ENCODE data around the gene CMTR2.

CMTR2 gene

GRCh38 chr16:71276589-71277334 is 12.4 kb downstream of the CMTR2 start:
- DNase-seq (ENCODE audit: low read depth in 2 of 2, low spot score in 1 of 2), result no peak

DNA sequence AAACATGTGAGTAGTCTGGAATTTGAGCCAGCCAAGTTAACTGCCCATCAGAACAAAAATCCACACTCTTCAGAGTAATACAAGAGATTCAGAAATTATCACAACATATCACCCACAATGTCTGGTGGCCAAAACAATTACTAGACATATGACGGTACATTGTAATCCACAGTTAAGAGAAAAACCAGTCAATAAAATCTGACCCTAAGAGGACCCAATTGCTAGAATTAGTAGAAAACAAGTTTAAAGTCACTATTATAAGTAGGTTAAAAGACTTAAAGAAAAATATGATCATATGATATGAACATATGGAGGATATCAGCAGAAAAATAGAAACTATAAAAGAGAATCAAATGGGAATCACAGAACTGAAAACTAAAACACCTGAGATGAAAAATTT is 15.8 kb downstream of the CMTR2 start:
- no peak for DNase-seq (ENCODE audit: low read depth in 2 of 2, low spot score in 1 of 2)

DNA sequence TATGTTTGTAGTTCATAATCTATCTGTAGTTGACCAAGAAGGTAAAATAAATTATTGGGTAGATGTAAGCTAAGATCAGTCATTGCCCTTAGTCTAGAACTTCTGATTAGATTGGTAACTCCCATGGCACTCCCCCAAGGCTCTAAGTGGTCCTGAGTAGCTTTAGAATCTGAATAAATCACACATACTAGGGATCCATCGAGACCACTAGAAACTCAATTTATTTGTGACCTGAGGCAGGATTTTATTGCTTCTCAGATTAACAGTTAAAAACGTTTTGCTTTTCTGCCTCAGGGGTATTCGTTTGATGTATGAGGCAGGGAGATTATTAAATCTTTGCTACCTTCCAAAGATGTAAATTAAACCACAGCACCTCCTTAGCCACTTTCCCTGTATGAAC is 24.9 kb downstream of the CMTR2 start:
- no peak for DNase-seq (ENCODE audit: low read depth in 2 of 2, low spot score in 1 of 2)

DNA sequence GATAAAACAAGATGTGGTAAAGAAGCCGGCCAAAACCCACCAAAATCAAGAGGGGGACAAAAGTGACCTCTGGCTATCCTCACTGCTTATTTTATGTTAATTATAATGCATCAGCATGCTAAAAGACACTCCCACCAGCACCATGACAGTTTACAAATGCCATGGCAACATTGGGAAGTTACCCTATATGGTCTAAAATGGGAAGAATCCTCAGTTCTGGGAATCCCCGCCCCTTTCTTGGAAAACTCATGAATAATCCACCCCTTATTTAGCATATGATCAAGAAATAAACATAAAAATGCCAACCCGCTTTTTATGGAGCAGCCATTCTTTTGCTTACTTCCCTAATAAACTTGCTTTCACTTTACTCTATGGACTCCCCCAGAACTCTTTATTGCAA is 25.6 kb downstream of the CMTR2 start:
- DNase-seq (ENCODE audit: low read depth in 2 of 2, low spot score in 1 of 2), result no peak

- DNase-seq (ENCODE audit: low read depth in 2 of 2, low spot score in 1 of 2), result no peak
These were observed 26.8 kb downstream of the CMTR2 start for GRCh38 chr16:71262391-71262790.

GRCh38 chr16:71260995-71261394 is 28.2 kb downstream of the CMTR2 start:
- no peak for DNase-seq (ENCODE audit: low read depth in 2 of 2, low spot score in 1 of 2)

GRCh38 chr16:71259086-71259485 is 30.1 kb downstream of the CMTR2 start:
- DNase-seq (ENCODE audit: low read depth in 2 of 2, low spot score in 1 of 2), result no peak

DNA sequence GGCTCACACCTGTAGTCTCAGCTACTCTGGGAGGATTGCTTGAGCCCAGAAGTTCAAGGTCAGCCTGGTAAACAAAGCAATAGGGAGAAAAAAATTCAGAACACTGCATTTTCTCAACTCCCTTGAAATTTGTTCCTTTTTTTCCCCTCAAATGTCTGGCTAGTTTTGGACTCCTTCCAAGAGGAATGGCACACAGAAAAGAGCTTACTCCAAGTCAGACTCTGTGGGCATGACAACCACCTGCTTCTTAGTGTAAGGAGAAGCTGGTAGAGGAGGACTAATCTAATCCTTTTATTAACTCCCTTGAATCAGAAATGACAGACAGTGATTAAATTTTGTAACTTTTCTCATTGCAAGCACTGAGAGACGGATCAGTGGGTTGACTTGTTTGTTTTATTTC is 30.8 kb downstream of the CMTR2 start:
- DNase-seq (ENCODE audit: low read depth in 2 of 2, low spot score in 1 of 2), result no peak

DNA sequence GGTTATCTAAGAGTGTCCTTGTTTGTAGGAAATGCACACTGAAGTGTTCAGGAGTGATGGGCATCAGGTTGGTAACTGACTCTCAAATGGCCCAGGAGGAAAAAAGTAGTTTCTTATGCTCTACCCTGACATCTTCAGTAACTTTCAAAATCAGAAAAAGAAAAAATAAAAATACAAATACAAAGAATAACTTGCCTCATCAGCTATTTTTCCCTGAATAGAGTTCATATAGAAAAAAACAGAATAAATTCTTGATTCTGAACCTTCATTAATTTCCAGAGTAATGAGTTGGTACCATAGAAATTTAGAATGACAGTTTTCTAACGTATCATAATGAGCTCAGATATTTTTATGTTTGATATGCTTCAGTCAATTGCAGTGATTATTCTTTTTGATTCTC is 31.4 kb downstream of the CMTR2 start:
- DNase-seq (ENCODE audit: low read depth in 2 of 2, low spot score in 1 of 2), result no peak

DNA sequence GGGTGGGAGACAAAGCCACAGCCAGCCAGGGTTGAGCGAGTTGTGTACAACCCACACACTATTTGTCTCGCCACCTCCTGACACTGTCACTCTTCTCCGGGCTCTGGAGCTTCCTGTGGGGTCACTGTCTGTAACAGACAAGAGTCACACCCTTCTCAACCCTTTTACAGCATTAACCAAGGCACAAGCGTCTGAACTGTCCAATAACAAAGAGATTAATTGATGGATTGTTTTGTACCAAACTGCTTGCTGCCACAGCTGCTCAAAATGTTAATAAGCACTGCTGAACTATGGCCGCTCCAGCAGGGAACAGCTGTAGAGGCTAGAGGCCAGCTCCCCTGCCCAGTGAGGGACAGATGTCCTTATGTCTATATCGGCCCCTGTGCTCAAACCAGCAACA is 33.5 kb downstream of the CMTR2 start:
- DNase-seq (ENCODE audit: low read depth in 2 of 2, low spot score in 1 of 2), result no peak

GRCh38 chr16:71254832-71255525 is 34.2 kb downstream of the CMTR2 start:
- no peak for DNase-seq (ENCODE audit: low read depth in 2 of 2, low spot score in 1 of 2)

DNA sequence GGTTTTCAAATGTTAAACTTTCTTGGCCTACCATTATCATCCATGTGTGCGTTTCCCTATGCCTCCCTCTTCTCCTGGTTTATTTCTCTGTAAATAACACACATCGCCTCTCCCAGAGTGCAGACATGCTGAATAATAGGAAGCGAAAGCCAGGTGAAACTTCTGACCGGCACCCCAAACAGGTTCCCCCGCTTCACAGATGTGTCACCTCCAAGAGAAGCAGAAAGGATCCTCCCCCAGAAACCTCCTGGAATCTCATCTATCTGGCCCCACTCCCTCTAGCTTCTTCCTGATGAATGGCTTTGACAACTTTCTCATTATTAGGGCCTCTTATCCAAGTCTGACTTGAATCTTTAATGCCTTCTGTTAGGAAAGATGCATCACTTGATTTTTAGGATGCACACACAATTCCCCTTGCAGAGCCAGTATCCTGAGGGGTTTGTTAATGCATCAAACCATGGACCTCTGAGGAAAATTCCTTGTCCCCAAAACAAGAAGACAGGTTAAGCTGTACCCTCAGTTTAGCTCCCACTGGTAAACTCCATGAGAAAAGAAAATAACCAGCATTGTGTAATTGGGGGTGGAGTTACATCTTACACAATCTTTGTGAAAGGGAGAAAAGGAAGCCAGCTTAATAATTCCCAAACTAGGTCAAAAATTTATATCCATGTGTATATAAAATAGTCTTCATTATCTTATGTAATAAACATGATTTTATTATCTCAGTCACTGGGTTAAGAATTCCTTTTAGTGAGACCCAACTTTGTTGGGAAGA is 38.6 kb downstream of the CMTR2 start:
- no peak for DNase-seq (ENCODE audit: low read depth in 2 of 2, low spot score in 1 of 2)

- no peak for DNase-seq (ENCODE audit: low read depth in 2 of 2, low spot score in 1 of 2)
These were observed 39.8 kb downstream of the CMTR2 start for GRCh38 chr16:71249399-71249798.

- DNase-seq (ENCODE audit: low read depth in 2 of 2, low spot score in 1 of 2), result no peak
These were observed 41.7 kb downstream of the CMTR2 start for GRCh38 chr16:71247478-71247877.

DNA sequence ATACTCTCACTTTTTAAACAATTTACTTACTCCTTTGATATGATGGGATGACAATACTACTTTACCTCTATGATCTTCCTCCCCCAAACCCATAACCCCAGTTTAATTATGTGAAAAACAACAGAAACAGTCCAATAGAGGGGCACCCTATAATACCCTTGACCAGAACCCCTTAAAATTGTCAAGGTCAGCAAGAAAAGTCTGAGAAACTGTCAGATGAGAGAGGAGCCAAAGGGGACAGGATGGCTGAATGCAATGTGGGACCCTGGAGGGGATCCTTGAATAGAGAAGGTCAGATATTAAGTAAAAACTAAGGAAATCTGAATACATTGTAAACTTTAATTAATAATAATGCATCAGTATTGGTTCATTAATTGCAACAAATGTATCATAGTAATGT is 42.9 kb downstream of the CMTR2 start:
- DNase-seq (ENCODE audit: low read depth in 2 of 2, low spot score in 1 of 2), result no peak

GRCh38 chr16:71244521-71244920 is 44.7 kb downstream of the CMTR2 start:
- no peak for DNase-seq (ENCODE audit: low read depth in 2 of 2, low spot score in 1 of 2)

DNA sequence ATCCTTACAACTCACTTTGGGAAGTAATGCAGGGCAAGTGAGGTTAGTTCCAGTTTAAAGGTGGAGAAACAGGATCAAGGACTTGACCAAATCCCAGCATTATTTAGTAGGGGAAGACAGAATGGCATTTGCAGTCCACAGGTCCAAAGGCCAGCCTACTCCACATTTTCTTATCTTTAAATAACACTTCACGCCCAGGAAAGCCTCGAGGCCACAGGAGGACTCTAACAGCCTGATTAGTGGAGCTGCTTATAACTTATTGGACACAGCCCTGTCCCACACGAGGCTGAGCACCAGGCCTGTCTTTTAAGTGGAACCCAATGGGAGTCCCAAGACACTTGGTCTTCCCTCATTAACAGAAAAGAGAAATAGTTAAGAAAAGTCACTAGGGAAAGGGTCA is 46.6 kb downstream of the CMTR2 start:
- DNase-seq (ENCODE audit: low read depth in 2 of 2, low spot score in 1 of 2), result no peak

DNA sequence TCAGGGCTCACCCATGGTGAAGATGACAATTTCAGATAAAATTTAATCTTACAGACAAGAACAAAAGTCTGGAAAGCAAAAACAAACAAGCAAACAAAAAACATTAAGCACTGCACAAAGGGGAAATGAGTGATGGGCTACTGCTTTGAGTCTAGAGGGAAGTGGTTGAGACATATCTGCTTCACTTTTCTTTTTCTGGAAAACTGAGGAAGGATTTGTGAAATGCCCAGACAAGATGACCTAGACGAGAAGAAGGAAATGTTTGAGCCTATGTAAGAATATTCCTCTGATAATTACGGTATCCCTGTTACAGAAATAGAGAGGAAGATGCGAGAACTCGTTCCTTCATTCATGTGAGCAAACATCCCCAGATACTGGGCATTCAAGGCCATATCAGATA is 47.2 kb downstream of the CMTR2 start:
- DNase-seq (ENCODE audit: low read depth in 2 of 2, low spot score in 1 of 2), result no peak
